Ecto neural progenitor cell (in vitro differentiated cells): Measurements from ENCODE around the gene S100PBP.

ENCODE experiments used
- DNase-seq: peaks from one replicate; pipeline ENCODE4 v3.0.0-alpha.2; 2018; ENCODE audit warnings: low spot score

Gene S100PBP

GRCh38 chr1:32817159-32817814 lies at the start of gene S100PBP, which contains the start of gene YARS1:
Gene S100PBP (plus strand): TSS chr1:32817653. CDS start chr1:32826100, 8,447 bp downstream.
Gene YARS1 (minus strand): TSS chr1:32817358. CDS start chr1:32817244, 114 bp downstream.
- DNase-seq: peak; percentile 100

DNA sequence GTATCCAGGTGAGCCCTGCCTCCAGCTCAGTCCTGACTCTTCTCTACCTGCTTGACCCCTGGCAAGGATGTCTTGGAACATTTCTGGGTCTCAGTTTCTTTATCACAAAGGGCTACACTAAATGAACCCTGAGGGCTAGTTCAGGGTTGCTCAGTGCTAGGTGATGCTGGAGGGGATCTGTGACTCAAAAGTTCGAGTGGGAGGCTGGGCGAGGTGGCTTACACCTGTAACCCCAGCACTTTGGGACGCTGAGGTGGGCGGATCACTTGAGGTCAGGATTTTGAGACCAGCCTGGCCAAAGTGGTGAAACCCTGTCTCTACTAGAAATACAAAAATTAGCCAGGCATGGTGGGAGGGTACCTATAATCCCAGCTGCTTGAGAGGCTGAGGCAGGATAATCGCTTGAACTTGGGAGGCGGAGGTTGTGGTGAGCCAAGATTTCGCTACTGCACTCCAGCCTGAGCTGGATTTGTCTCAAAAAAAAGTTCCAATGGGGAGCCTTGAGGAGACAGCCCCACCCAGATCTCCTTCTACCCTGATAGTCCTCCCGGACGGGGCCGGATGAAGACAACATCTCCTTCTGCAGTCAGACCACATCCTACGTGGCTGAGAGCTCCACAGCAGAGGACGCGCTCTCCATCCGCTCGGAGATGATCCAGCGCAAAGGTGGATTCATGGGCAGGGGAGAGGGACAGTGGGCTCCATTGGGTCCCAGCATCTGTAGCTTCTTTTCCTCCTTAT lies 49.2 kb upstream of the S100PBP start:
- DNase-seq: no peak

GRCh38 chr1:32769524-32770220 lies 47.8 kb upstream of the S100PBP start:
- no peak for DNase-seq

GRCh38 chr1:32770221-32770731 lies 47.2 kb upstream of the S100PBP start:
- no peak for DNase-seq

DNA sequence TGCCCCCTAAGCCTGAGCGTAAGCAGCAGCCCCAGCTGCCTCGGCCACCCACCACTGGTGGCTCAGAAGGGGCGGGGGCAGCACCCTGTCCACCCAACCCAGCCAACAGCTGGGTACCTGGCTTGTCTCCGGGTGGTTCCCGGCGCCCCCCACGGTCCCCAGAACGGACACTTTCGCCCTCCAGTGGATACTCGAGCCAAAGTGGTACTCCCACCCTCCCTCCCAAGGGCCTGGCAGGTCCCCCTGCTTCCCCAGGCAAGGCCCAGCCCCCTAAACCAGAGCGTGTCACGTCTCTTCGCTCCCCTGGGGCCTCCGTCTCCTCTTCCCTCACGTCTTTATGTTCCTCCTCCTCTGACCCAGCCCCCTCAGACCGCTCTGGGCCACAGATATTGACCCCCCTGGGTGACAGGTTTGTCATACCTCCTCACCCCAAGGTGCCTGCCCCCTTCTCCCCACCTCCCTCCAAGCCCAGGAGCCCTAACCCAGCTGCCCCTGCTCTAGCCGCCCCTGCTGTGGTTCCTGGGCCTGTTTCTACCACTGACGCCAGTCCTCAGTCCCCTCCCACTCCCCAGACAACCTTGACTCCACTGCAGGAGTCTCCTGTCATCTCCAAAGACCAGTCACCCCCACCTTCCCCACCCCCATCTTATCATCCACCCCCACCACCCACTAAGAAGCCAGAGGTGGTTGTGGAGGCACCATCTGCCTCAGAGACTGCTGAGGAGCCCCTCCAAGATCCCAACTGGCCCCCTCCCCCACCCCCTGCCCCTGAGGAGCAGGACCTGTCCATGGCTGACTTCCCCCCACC lies 46.5 kb upstream of the S100PBP start:
- no peak for DNase-seq

DNA sequence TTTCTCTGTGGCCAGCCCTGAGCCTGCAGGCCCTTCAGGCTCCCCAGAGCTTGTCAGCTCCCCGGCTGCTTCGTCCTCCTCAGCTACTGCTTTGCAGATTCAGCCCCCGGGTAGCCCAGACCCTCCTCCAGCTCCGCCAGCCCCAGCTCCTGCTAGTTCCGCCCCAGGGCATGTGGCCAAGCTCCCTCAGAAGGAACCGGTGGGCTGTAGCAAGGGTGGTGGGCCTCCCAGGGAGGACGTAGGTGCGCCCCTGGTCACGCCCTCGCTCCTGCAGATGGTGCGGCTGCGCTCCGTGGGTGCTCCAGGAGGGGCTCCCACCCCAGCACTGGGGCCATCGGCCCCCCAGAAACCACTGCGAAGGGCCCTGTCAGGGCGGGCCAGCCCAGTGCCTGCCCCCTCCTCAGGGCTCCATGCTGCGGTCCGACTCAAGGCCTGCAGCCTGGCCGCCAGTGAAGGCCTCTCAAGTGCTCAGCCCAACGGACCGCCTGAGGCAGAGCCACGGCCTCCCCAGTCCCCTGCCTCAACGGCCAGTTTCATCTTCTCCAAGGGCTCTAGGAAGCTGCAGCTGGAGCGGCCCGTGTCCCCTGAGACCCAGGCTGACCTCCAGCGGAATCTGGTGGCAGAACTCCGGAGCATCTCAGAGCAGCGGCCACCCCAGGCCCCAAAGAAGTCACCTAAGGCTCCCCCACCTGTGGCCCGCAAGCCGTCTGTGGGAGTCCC lies 45.7 kb upstream of the S100PBP start:
- DNase-seq: no peak

- DNase-seq: no peak
Observed at GRCh38 chr1:32772281-32773017, 45.0 kb upstream of the S100PBP start.

DNA sequence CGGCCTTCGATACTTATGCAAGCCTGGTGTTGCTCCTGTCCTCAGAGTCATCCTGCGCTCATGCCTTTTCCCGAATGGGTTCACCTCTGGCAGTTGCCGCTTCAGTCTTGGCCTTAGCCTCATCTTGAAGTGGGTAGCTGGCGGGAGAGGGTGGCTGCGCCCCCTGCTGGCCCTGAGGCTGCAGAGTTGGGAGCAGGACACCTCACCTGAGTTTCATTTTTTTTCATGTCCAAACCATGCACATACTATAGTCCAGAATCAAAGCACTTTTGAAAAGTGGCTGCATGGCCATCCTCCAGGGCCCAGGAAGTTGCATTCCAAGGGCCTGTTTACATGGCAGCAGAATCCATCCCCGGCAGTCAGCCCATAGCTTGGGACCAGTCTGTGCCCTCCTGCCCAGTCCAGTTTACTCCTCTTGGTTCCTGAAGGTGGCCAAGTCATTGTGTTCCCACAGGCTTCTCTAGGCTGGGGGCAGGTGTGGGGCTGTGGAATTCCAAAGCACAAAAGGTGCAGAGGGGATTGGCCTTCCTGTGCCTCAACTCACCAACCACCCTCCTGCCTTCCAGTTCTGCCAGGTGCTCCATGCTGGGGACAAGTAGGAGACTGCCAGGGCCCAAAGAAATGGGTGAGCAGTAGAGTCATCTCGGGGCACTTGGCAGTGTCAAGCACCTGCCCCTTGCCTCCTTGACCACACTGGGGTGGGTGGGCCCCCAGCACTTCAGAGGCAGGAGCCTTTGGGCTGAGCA lies 44.3 kb upstream of the S100PBP start:
- DNase-seq: peak; percentile 85

- no peak for DNase-seq
Observed at GRCh38 chr1:32773764-32774463, 43.5 kb upstream of the S100PBP start.

- DNase-seq: no peak
Observed at GRCh38 chr1:32774464-32774808, 43.0 kb upstream of the S100PBP start.

DNA sequence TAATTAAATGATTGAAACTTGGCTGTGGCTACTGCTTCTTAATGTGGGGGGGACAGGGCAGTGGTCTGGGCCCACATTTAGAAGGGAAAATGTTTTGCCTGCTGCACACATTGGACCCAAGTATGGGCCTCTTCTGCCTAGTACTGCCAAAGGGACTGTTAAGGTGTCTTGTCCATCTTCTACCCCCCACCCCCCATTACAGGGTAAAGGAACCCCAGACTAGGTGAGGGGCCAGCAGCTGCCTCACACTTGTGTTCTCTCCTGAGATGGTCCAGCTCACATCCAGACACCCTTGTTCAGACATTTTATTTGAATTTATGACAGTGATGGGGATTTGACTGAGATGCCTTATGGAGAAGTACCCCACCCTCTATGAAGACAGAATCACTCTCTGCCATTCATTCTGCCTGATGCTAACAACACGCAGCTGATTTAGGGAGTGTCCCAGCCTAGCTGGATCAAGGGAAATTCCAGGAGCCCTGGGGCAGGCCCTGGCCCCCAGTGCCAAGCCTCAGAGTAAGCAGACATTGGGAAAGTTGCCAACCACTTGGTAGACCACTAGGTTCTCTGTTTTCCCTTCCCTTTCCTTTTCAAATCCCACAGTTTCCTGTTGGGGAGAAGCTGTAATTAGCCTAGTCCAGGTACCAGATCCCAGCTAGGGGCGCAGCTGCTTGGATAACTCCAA lies 42.4 kb upstream of the S100PBP start:
- no peak for DNase-seq

- no peak for DNase-seq
Observed at GRCh38 chr1:32775640-32776337, 41.7 kb upstream of the S100PBP start.

GRCh38 chr1:32779242-32779641 lies 38.2 kb upstream of the S100PBP start:
- no peak for DNase-seq

DNA sequence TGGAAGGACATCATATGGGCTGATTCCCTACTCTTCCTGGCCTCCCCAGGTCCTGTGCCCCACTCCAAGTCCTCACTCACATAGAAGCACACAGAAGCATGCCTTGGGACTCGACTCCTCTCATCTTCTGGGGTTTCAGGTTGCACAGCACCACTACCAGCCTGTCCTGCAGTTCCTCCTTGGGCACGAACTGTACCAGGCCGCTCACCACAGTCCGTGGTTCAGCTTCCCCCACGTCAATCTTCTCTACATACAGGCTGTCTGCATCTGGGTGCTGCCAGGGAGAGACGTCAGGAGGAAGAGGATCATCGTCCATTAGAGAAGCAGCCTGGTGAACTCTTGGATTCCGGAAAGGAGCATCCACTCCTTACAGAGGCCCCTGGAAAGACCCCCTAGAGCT lies 37.4 kb upstream of the S100PBP start:
- no peak for DNase-seq

DNA sequence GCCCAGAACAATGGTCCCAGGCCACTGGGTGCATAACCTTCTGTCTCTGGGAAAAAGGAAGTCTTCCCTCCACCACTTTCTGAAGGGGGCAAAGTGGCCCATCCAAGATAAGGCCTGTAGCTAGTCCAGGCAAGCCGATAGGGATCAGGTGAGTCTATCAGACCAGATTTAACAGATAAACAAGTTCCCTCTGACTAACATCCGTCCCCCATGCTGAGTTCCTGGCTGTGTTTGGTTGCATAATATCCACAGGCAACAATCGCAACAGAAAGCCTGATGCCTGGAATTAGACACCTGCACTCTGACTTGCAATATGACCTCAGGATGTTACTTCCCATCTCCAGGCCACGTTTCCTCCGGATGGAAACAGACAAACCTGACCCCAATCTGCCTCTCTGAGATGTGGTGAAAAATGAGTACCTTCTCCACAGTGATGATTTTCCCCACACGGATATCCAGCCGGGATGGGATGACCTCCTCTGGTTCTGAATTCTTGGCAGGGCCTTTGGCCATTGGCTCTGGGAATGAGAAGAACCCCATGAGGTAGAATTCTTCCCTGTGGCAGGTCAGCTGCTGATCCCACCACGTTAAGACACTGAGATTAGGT lies 36.7 kb upstream of the S100PBP start:
- DNase-seq: no peak

DNA sequence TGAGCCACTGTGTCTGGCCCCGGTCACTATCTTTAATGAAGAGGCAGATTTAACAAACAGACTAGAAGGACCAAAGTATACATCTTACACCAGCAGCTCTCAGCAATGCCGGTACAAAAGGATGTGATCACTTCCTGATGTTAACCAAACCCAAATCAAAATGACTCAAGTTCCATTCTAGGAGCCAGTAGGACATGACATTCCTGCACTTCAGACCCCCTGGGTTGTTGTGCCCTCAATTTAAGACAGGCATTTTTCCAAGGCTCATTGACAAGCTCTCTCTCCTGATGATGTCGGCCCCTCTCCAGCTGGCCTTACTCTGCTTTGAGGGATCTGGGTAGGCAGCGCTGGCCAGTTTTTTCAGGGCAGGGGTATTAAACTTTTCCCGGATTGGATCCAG lies 35.4 kb upstream of the S100PBP start:
- no peak for DNase-seq

DNA sequence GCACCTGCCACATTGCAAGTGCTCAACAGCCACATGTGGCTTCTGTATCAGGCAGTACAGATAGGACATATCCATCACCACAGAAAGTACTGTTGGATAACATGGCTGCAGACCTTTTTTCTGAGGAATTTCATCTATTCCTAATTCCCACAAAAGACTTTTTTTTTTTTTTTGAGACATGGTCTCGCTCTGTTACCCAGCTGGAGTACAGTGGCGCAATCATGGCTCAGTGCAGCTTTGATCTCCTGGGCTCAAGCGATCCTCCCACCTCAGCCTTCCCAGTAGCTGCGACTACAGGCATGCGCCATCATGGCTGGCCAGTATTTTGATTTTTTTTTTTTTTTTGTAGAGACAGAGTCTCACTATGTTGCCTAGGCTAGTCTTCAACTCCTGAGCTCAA lies 33.6 kb upstream of the S100PBP start:
- no peak for DNase-seq

DNA sequence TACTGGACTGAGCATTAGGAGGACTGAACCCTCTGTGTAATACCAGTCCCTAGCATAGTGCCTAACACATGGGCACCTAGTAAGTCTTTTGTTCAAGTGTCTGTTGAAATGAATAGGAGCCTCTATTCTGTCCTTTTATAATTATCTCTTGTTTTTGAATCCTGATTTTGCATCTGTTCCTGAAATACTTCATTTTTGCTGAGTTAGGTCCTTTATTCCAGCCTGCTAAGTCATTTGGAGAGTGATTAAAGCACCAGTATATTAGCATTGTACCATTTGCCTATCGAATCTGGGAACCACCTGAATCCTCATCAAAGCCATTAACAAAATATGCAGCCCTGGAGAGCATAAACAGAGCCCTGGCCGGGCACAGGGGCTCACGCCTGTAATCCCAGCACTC lies 32.6 kb upstream of the S100PBP start:
- DNase-seq: no peak
